ENCODE data around the gene KLHL14.
"Not testable (repeated sequence)": the region's sequence is repeated elsewhere in the genome, so short reads cannot be mapped to it uniquely, and the experiment has no call there.

KLHL14 gene

GRCh38 chr18:32772581-32773381, at the start of gene KLHL14:
KLHL14 (minus strand) TSS chr18:32773023; CDS start chr18:32770591, 2,432 bp downstream.
- no peak for DNase-seq (ENCODE audit: low read depth)

GRCh38 chr18:32822197-32822596, 49.4 kb upstream of the KLHL14 start:
- no peak for DNase-seq (ENCODE audit: low read depth)

GRCh38 chr18:32815881-32816280, 43.1 kb upstream of the KLHL14 start:
- DNase-seq (ENCODE audit: low read depth): no peak

GRCh38 chr18:32812342-32812741, 39.5 kb upstream of the KLHL14 start:
- DNase-seq (ENCODE audit: low read depth): no peak

GRCh38 chr18:32810314-32810713, 37.5 kb upstream of the KLHL14 start:
- DNase-seq (ENCODE audit: low read depth): no peak

- DNase-seq (ENCODE audit: low read depth): no peak
Measured at GRCh38 chr18:32805354-32805753, 32.5 kb upstream of the KLHL14 start.

- no peak for DNase-seq (ENCODE audit: low read depth)
Measured at GRCh38 chr18:32804134-32804888, 31.5 kb upstream of the KLHL14 start.

- DNase-seq (ENCODE audit: low read depth): no peak
Measured at GRCh38 chr18:32803568-32803967, 30.7 kb upstream of the KLHL14 start.

- no peak for DNase-seq (ENCODE audit: low read depth)
Measured at GRCh38 chr18:32802591-32803451, 30.0 kb upstream of the KLHL14 start.

GRCh38 chr18:32801228-32801627, 28.4 kb upstream of the KLHL14 start:
- no peak for DNase-seq (ENCODE audit: low read depth)

GRCh38 chr18:32798209-32798960, 25.6 kb upstream of the KLHL14 start:
- no peak for DNase-seq (ENCODE audit: low read depth)

- not testable (repeated sequence) for DNase-seq (ENCODE audit: low read depth)
Measured at GRCh38 chr18:32794667-32795066, 21.8 kb upstream of the KLHL14 start.

GRCh38 chr18:32779010-32779409, 6.2 kb upstream of the KLHL14 start:
- no peak for DNase-seq (ENCODE audit: low read depth)

GRCh38 chr18:32777049-32777448, 4.2 kb upstream of the KLHL14 start:
- DNase-seq (ENCODE audit: low read depth): no peak

GRCh38 chr18:32776561-32776960, 3.7 kb upstream of the KLHL14 start:
- no peak for DNase-seq (ENCODE audit: low read depth)

GRCh38 chr18:32775628-32776027, 2.8 kb upstream of the KLHL14 start:
- DNase-seq (ENCODE audit: low read depth): no peak

- DNase-seq (ENCODE audit: low read depth): no peak
Measured at GRCh38 chr18:32773382-32773712, 524 bp upstream of the KLHL14 start.

- DNase-seq (ENCODE audit: low read depth): no peak
Measured at GRCh38 chr18:32771871-32772580, 797 bp downstream of the KLHL14 start.

- no peak for DNase-seq (ENCODE audit: low read depth)
Measured at GRCh38 chr18:32771169-32771751, 1.6 kb downstream of the KLHL14 start.

GRCh38 chr18:32770666-32771168, 2.1 kb downstream of the KLHL14 start:
- no peak for DNase-seq (ENCODE audit: low read depth)
